ENCODE data around the gene C19orf67.

The C19orf67 gene

DNA sequence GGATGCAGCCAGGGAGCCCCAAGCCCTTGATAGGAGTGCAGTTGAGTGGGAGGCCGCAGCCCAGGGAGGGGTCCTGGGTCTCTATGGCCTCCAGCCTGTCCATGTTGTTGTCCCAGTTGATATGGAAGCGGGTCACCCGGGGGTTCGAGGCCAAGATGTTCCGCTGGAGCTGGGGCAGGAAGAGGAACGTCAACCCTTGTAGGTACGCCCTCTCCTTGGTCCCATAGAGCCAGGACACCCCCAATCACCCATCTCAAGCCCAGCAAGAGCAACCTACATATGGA, 34.9 kb upstream of the C19orf67 start:
- no peak for TF ChIP-seq FOXP2 (optimal IDR thresholded peaks at IDR 0.05; ENCODE audit: borderline replicate concordance, extremely low read depth, extremely low read length, insufficient read depth)
- TF ChIP-seq REST (IDR thresholded peaks at IDR 0.05; ENCODE audit: insufficient read depth in 1 of 2, low read depth in 2 of 2, low read length in 2 of 2): no peak
- no peak for TF ChIP-seq SIN3A (IDR thresholded peaks at IDR 0.05; ENCODE audit: borderline replicate concordance, insufficient read depth, low read length)
- no peak for TF ChIP-seq TAF1 (IDR thresholded peaks at IDR 0.05; ENCODE audit: borderline replicate concordance, insufficient read depth, low read length)
- no peak for TF ChIP-seq POLR2AphosphoS5 (IDR thresholded peaks at IDR 0.05; ENCODE audit: low read depth, low read length)

- TF ChIP-seq REST (IDR thresholded peaks at IDR 0.05; ENCODE audit: insufficient read depth in 1 of 2, low read depth in 2 of 2, low read length in 2 of 2) (no peak), SIN3A (IDR thresholded peaks at IDR 0.05; ENCODE audit: borderline replicate concordance, insufficient read depth, low read length) (no peak), POLR2AphosphoS5 (IDR thresholded peaks at IDR 0.05; ENCODE audit: low read depth, low read length) (no peak), TAF1 (IDR thresholded peaks at IDR 0.05; ENCODE audit: borderline replicate concordance, insufficient read depth, low read length) (no peak), FOXP2 (optimal IDR thresholded peaks at IDR 0.05; ENCODE audit: borderline replicate concordance, extremely low read depth, extremely low read length, insufficient read depth) (no peak)
Observed at GRCh38 chr19:14119644-14120496, 34.3 kb upstream of the C19orf67 start.

DNA sequence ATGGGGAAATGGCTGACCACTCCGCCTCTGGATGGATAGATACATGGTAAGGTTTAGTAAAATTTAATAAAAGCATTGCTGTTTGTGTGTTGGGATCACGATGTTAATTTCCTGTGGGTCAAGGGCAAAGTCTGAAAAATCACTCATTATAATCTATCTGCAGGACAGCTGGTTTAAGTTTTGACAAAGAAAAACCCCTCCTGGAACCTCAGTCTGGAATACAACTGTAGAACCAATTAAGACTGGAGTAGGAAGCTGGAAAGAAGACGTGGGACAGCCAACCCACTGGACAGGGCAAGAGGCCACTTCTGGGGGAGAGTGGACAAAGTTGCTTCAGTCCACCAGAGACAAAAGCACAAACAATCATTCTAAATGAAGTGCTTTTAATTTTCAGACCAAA, 33.6 kb upstream of the C19orf67 start:
- TF ChIP-seq FOXP2 (optimal IDR thresholded peaks at IDR 0.05; ENCODE audit: borderline replicate concordance, extremely low read depth, extremely low read length, insufficient read depth) (no peak), TAF1 (IDR thresholded peaks at IDR 0.05; ENCODE audit: borderline replicate concordance, insufficient read depth, low read length) (no peak), REST (IDR thresholded peaks at IDR 0.05; ENCODE audit: insufficient read depth in 1 of 2, low read depth in 2 of 2, low read length in 2 of 2) (no peak), POLR2AphosphoS5 (IDR thresholded peaks at IDR 0.05; ENCODE audit: low read depth, low read length) (no peak), SIN3A (IDR thresholded peaks at IDR 0.05; ENCODE audit: borderline replicate concordance, insufficient read depth, low read length) (no peak)

- TF ChIP-seq SIN3A (IDR thresholded peaks at IDR 0.05; ENCODE audit: borderline replicate concordance, insufficient read depth, low read length) (no peak), FOXP2 (optimal IDR thresholded peaks at IDR 0.05; ENCODE audit: borderline replicate concordance, extremely low read depth, extremely low read length, insufficient read depth) (peak; percentile 13)
Observed at GRCh38 chr19:14118165-14119051, 32.8 kb upstream of the C19orf67 start.

- TF ChIP-seq REST (IDR thresholded peaks at IDR 0.05; ENCODE audit: insufficient read depth in 1 of 2, low read depth in 2 of 2, low read length in 2 of 2): no peak
- no peak for TF ChIP-seq SIN3A (IDR thresholded peaks at IDR 0.05; ENCODE audit: borderline replicate concordance, insufficient read depth, low read length)
- TF ChIP-seq TAF1 (IDR thresholded peaks at IDR 0.05; ENCODE audit: borderline replicate concordance, insufficient read depth, low read length): 0 out of 2 replicates have a peak, but pooled peaks have one; percentile 33
Observed at GRCh38 chr19:14117668-14118164, 32.1 kb upstream of the C19orf67 start, which contains the start of gene PRKACA. Gene PRKACA (minus strand): TSS chr19:14117762. CDS start chr19:14117547, 215 bp downstream.
